Mesenchymal stem cell (in vitro differentiated cells and primary cell): Measurements from ENCODE around the gene CSNK1G3.

Experiments
- DNase-seq: peaks from one replicate; pipeline ENCODE4 v3.0.0-alpha.2; 2013
- H2AFZ ChIP-seq: one replicate; pipeline ENCODE4 v1.6.1; 2013; ENCODE audit warnings: low read depth, mild to moderate bottlenecking, control low read depth, inconsistent platforms, low read length, moderate library complexity
- H2AK5ac ChIP-seq: 2 replicates; pipeline ENCODE4 v1.6.1; 2013; ENCODE audit warnings: low read length, moderate library complexity, mild to moderate bottlenecking, inconsistent platforms; ENCODE audit not compliant: severe bottlenecking
- H2BK120ac ChIP-seq: one replicate; pipeline ENCODE4 v1.6.1; 2013; ENCODE audit warnings: low read depth, mild to moderate bottlenecking, inconsistent platforms, low read length, moderate library complexity
- H2BK12ac ChIP-seq, 2 experiments: one replicate each; pipeline ENCODE4 v1.6.1; 2013; ENCODE audit warnings: inconsistent platforms in 2 of 2, low read length in 2 of 2, mild to moderate bottlenecking in 2 of 2, moderate library complexity in 2 of 2, control low read depth in 1 of 2
- H2BK15ac ChIP-seq: one replicate; pipeline ENCODE4 v1.6.1; 2013; ENCODE audit warnings: mild to moderate bottlenecking, low read depth, inconsistent platforms; ENCODE audit not compliant: poor library complexity, severe bottlenecking
- H2BK5ac ChIP-seq: 2 replicates; pipeline ENCODE4 v1.6.1; 2013; ENCODE audit warnings: low read depth, mild to moderate bottlenecking, low read length, control low read depth, inconsistent platforms; ENCODE audit not compliant: poor library complexity, severe bottlenecking
- H3K14ac ChIP-seq, 2 experiments: one replicate each; pipeline ENCODE4 v1.6.1; 2013; ENCODE audit warnings: inconsistent platforms in 2 of 2, low read length in 2 of 2, control low read depth in 1 of 2, mild to moderate bottlenecking in 1 of 2, moderate library complexity in 1 of 2
- H3K18ac ChIP-seq, 2 experiments: one replicate each; pipeline ENCODE4 v1.6.1; 2013; ENCODE audit warnings: inconsistent platforms in 2 of 2, low read length in 2 of 2, control low read depth in 1 of 2, low read depth in 1 of 2, mild to moderate bottlenecking in 1 of 2
- H3K23ac ChIP-seq, 2 experiments: one replicate each; pipeline ENCODE4 v1.6.1; 2013; ENCODE audit warnings: inconsistent platforms in 2 of 2, low read length in 2 of 2, mild to moderate bottlenecking in 2 of 2, moderate library complexity in 2 of 2, control low read depth in 1 of 2
- H3K27ac ChIP-seq: 2 replicates; pipeline ENCODE4 v1.5.1; 2013; ENCODE audit warnings: mild to moderate bottlenecking, moderate library complexity, low read length, control low read depth, inconsistent platforms; ENCODE audit not compliant: poor library complexity, severe bottlenecking
- H3K27me3 ChIP-seq, 2 experiments: 2 replicates each; pipeline versions ENCODE4 v1.6.1 to v1.7.0; 2013; ENCODE audit warnings: low read length in 2 of 2, mild to moderate bottlenecking in 2 of 2, moderate library complexity in 2 of 2, control low read depth in 1 of 2, inconsistent platforms in 1 of 2; ENCODE audit not compliant: control insufficient read depth in 1 of 2, insufficient read depth in 1 of 2
- H3K36me3 ChIP-seq, 2 experiments: 2 replicates each; pipeline versions ENCODE4 v1.6.1 to v1.7.0; 2013; ENCODE audit warnings: low read length in 2 of 2, control low read depth in 1 of 2, inconsistent platforms in 1 of 2, low read depth in 1 of 2, mild to moderate bottlenecking in 1 of 2; ENCODE audit not compliant: insufficient read depth in 2 of 2, control insufficient read depth in 1 of 2
- H3K4ac ChIP-seq, 2 experiments: one replicate each; pipeline ENCODE4 v1.6.1; 2013; ENCODE audit warnings: inconsistent platforms in 2 of 2, low read length in 2 of 2, mild to moderate bottlenecking in 2 of 2, moderate library complexity in 2 of 2, control low read depth in 1 of 2, low read depth in 1 of 2
- H3K4me1 ChIP-seq: 2 replicates; pipeline ENCODE4 v1.6.1; 2013; ENCODE audit warnings: low read depth, low read length, control low read depth; ENCODE audit not compliant: control insufficient read depth, insufficient read depth
- H3K4me2 ChIP-seq: 2 replicates; pipeline ENCODE4 v1.6.1; 2013; ENCODE audit warnings: low read length, mild to moderate bottlenecking, inconsistent platforms; ENCODE audit not compliant: poor library complexity, severe bottlenecking
- H3K4me3 ChIP-seq, 2 experiments: 2 replicates each; pipeline versions ENCODE4 v1.5.1 to v1.7.0; 2013; ENCODE audit warnings: low read length in 2 of 2, mild to moderate bottlenecking in 2 of 2, control low read depth in 1 of 2, low read depth in 1 of 2; ENCODE audit not compliant: insufficient read depth in 1 of 2
- H3K79me1 ChIP-seq: replicated peaks from 2 replicates; pipeline ENCODE4 v1.6.1; 2013; ENCODE audit warnings: mild to moderate bottlenecking, control low read depth, low read length, inconsistent platforms; ENCODE audit not compliant: poor library complexity, severe bottlenecking
- H3K9ac ChIP-seq: 2 replicates; pipeline ENCODE4 v1.7.0; 2013; ENCODE audit warnings: mild to moderate bottlenecking, low read length, moderate library complexity
- H3K9me3 ChIP-seq: 2 replicates; pipeline ENCODE4 v1.7.0; 2013; ENCODE audit warnings: mild to moderate bottlenecking, low read length; ENCODE audit not compliant: control insufficient read depth
- H4K8ac ChIP-seq: one replicate; pipeline ENCODE4 v1.6.1; 2013; ENCODE audit warnings: inconsistent platforms, mild to moderate bottlenecking, low read length, moderate library complexity
- H4K91ac ChIP-seq: one replicate; pipeline ENCODE4 v1.6.1; 2013; ENCODE audit warnings: mild to moderate bottlenecking, low read length, inconsistent platforms
- WGBS: methylation state at CpG from one replicate; pipeline ENCODE4 v1.1.7; 2013; ENCODE audit warnings: mixed read lengths; 5-methylcytosine and 5-hydroxymethylcytosine counted together

Gene CSNK1G3

GRCh38 chr5:123528065-123528464 lies 16.1 kb downstream of the CSNK1G3 start:
- Histone ChIP-seq H3K9me3 (no peaks in the 10 kb centered on the region), H3K36me3 (no peaks in the 10 kb centered on the region), H4K8ac (no peak overlapping the region), H3K27ac (no peak overlapping the region), H2AK5ac (no peak overlapping the region), H4K91ac (no peak overlapping the region), H2BK120ac (no peak overlapping the region), H3K4ac (no peak overlapping the region), H3K14ac (no peak overlapping the region), H2BK5ac (no peak overlapping the region), H2BK15ac (no peak overlapping the region), H2BK12ac (no peak overlapping the region), H3K9ac (peak overlapping the region; percentile 59), H3K4me2 (no peak overlapping the region), H2AFZ (no peak overlapping the region), H3K27me3 (no peaks in the 10 kb centered on the region), H3K23ac (no peak overlapping the region), H3K79me1 (peaks cover 4% of the 10 kb centered on the region), H3K4me3 (no peak overlapping the region), H3K18ac (no peak overlapping the region), H3K4me1 (no peaks in the 10 kb centered on the region)
- no peak for DNase-seq

- no peak overlapping the region for H4K91ac ChIP-seq
- no peak overlapping the region for H2BK12ac ChIP-seq
- no peak overlapping the region for H3K4ac ChIP-seq
- no peak overlapping the region for H2BK5ac ChIP-seq
- H3K23ac ChIP-seq = no peak overlapping the region
- H2AFZ ChIP-seq = no peak overlapping the region
- no peak overlapping the region for H4K8ac ChIP-seq
- no peak overlapping the region for H3K14ac ChIP-seq
- no peak overlapping the region for H3K27ac ChIP-seq
- no peak overlapping the region for H3K4me2 ChIP-seq
- no peak overlapping the region for H2AK5ac ChIP-seq
- H3K4me3 ChIP-seq = no peak overlapping the region
- WGBS = 97% methylated on average over 4 of the region's 4 CpGs
- H3K9ac ChIP-seq = no peak overlapping the region
- H3K9me3 ChIP-seq = no peaks in the 10 kb centered on the region
- no peaks in the 10 kb centered on the region for H3K4me1 ChIP-seq
- H3K79me1 ChIP-seq = peaks cover 4% of the 10 kb centered on the region
- DNase-seq = no peak
- H2BK15ac ChIP-seq = no peak overlapping the region
- H3K27me3 ChIP-seq = no peaks in the 10 kb centered on the region
- no peaks in the 10 kb centered on the region for H3K36me3 ChIP-seq
- H3K18ac ChIP-seq = no peak overlapping the region
- no peak overlapping the region for H2BK120ac ChIP-seq
Measured at GRCh38 chr5:123528878-123529277, 16.9 kb downstream of the CSNK1G3 start.

GRCh38 chr5:123530728-123531127 lies 18.8 kb downstream of the CSNK1G3 start:
- H2BK12ac ChIP-seq = no peak overlapping the region
- H2AK5ac ChIP-seq = no peak overlapping the region
- WGBS = 94% methylated on average over 2 of the region's 3 CpGs
- no peak overlapping the region for H3K4ac ChIP-seq
- H3K27ac ChIP-seq = no peak overlapping the region
- no peak overlapping the region for H3K23ac ChIP-seq
- no peak overlapping the region for H2AFZ ChIP-seq
- no peaks in the 10 kb centered on the region for H3K9me3 ChIP-seq
- H3K9ac ChIP-seq = no peak overlapping the region
- H4K91ac ChIP-seq = no peak overlapping the region
- no peak overlapping the region for H2BK5ac ChIP-seq
- H4K8ac ChIP-seq = no peak overlapping the region
- no peak overlapping the region for H2BK120ac ChIP-seq
- H3K4me3 ChIP-seq = no peak overlapping the region
- H3K4me1 ChIP-seq = no peaks in the 10 kb centered on the region
- no peak overlapping the region for H3K18ac ChIP-seq
- H3K14ac ChIP-seq = no peak overlapping the region
- no peaks in the 10 kb centered on the region for H3K36me3 ChIP-seq
- no peak for DNase-seq
- H2BK15ac ChIP-seq = no peak overlapping the region
- H3K4me2 ChIP-seq = no peak overlapping the region
- no peaks in the 10 kb centered on the region for H3K27me3 ChIP-seq
- peaks cover 7% of the 10 kb centered on the region for H3K79me1 ChIP-seq

- peaks cover 4% of the 10 kb centered on the region for H3K4me1 ChIP-seq
- no peak overlapping the region for H4K91ac ChIP-seq
- H3K36me3 ChIP-seq = no peaks in the 10 kb centered on the region
- DNase-seq = no peak
- no peak overlapping the region for H3K18ac ChIP-seq
- H3K14ac ChIP-seq = no peak overlapping the region
- no peak overlapping the region for H2BK120ac ChIP-seq
- no peak overlapping the region for H2AK5ac ChIP-seq
- H3K79me1 ChIP-seq = peaks cover 13% of the 10 kb centered on the region
- H3K27ac ChIP-seq = no peak overlapping the region
- no peak overlapping the region for H4K8ac ChIP-seq
- no CpG with 5 or more reads among the region's 1 CpG for WGBS
- H2AFZ ChIP-seq = no peak overlapping the region
- H3K4ac ChIP-seq = no peak overlapping the region
- no peaks in the 10 kb centered on the region for H3K27me3 ChIP-seq
- no peak overlapping the region for H3K4me2 ChIP-seq
- H2BK5ac ChIP-seq = no peak overlapping the region
- H3K4me3 ChIP-seq = no peak overlapping the region
- no peak overlapping the region for H2BK15ac ChIP-seq
- H3K9me3 ChIP-seq = no peaks in the 10 kb centered on the region
- no peak overlapping the region for H3K9ac ChIP-seq
- no peak overlapping the region for H3K23ac ChIP-seq
- no peak overlapping the region for H2BK12ac ChIP-seq
Measured at GRCh38 chr5:123535648-123536047, 23.7 kb downstream of the CSNK1G3 start.
